Stimulated activated CD8-positive, alpha-beta memory T cell treated with anti-CD3 and anti-CD28 coated beads, Interleukin-4, amount 100 ng/mL, for 24 hours (primary cell): ENCODE data around the gene SNRPA.
"Not testable (repeated sequence)": the region's sequence is repeated elsewhere in the genome, so short reads cannot be mapped to it uniquely, and the experiment has no call there.

Experiments
- DNase-seq: peaks from one replicate; pipeline ENCODE4 v3.0.0-alpha.2; 2020; ENCODE audit warnings: low read depth

SNRPA gene

GRCh38 chr19:40802300-40803169, 51.5 kb downstream of the SNRPA start:
- DNase-seq, result no peak

- DNase-seq, result no peak
Observed at GRCh38 chr19:40803170-40803856, 52.3 kb downstream of the SNRPA start.

GRCh38 chr19:40803857-40804782, 53.1 kb downstream of the SNRPA start:
- DNase-seq, result no peak

GRCh38 chr19:40804783-40805242, 53.8 kb downstream of the SNRPA start:
- DNase-seq, result no peak

GRCh38 chr19:40805258-40805868, 54.4 kb downstream of the SNRPA start:
- no peak for DNase-seq

GRCh38 chr19:40806423-40807146, 55.6 kb downstream of the SNRPA start:
- peak; percentile 64 for DNase-seq

- DNase-seq, result no peak
Observed at GRCh38 chr19:40807147-40808020, 56.4 kb downstream of the SNRPA start.

GRCh38 chr19:40808021-40808325, 57.0 kb downstream of the SNRPA start:
- DNase-seq, result no peak

- DNase-seq, result no peak
Observed at GRCh38 chr19:40808497-40808896, 57.5 kb downstream of the SNRPA start.

GRCh38 chr19:40809358-40810086, 58.5 kb downstream of the SNRPA start:
- DNase-seq, result no peak

GRCh38 chr19:40810160-40810559, 59.2 kb downstream of the SNRPA start:
- no peak for DNase-seq

- not testable (repeated sequence) for DNase-seq
Observed at GRCh38 chr19:40810649-40811408, 59.8 kb downstream of the SNRPA start.

- no peak for DNase-seq
Observed at GRCh38 chr19:40811478-40812341, 60.7 kb downstream of the SNRPA start.

GRCh38 chr19:40812571-40812970, 61.6 kb downstream of the SNRPA start:
- DNase-seq, result not testable (repeated sequence)

GRCh38 chr19:40813182-40813581, 62.2 kb downstream of the SNRPA start:
- DNase-seq, result no peak
